HFF-Myc (cell line): ENCODE results near the gene SLC39A10.

Source experiments
- DNase-seq: peaks from one replicate; pipeline ENCODE4 v3.0.0-alpha.2; 2011; ENCODE audit warnings: low read depth; ENCODE audit errors: extremely low read depth
- H3K4me3 ChIP-seq: replicated peaks from 2 replicates; pipeline ENCODE4 v1.5.1; 2011; ENCODE audit warnings: low read depth, mild to moderate bottlenecking, control low read depth, low read length
- TF ChIP-seq, protein P1 (sequence below): IDR thresholded peaks from 2 replicates; pipeline ENCODE4 v1.5.1; 2012; ENCODE audit warnings: mild to moderate bottlenecking, low read depth, low read length, control low read depth; ENCODE audit errors: missing control alignments

Gene SLC39A10

DNA sequence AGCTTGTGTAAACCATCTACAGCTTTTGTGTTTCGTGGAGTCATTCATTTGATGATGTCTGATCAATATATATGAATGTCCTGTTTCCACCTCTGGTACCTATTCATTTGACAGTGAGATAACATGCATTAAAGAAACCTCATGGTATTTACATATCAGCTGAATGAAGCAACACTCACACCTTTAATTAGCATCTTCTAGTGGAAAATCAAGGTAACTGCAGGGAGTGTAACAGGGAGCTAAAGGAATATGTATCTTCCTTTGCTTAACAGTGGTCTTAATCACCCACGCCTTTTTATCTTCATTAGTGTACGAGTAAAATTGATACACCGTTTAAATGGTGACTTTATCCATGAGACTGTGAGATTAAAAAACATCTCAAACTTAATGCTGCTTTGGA lies 15.6 kb downstream of the SLC39A10 start:
- TF ChIP-seq, protein P1, sequence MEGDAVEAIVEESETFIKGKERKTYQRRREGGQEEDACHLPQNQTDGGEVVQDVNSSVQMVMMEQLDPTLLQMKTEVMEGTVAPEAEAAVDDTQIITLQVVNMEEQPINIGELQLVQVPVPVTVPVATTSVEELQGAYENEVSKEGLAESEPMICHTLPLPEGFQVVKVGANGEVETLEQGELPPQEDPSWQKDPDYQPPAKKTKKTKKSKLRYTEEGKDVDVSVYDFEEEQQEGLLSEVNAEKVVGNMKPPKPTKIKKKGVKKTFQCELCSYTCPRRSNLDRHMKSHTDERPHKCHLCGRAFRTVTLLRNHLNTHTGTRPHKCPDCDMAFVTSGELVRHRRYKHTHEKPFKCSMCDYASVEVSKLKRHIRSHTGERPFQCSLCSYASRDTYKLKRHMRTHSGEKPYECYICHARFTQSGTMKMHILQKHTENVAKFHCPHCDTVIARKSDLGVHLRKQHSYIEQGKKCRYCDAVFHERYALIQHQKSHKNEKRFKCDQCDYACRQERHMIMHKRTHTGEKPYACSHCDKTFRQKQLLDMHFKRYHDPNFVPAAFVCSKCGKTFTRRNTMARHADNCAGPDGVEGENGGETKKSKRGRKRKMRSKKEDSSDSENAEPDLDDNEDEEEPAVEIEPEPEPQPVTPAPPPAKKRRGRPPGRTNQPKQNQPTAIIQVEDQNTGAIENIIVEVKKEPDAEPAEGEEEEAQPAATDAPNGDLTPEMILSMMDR, result peak; percentile 8
- H3K4me3 ChIP-seq, result no peak overlapping the region
- DNase-seq, result no peak

DNA sequence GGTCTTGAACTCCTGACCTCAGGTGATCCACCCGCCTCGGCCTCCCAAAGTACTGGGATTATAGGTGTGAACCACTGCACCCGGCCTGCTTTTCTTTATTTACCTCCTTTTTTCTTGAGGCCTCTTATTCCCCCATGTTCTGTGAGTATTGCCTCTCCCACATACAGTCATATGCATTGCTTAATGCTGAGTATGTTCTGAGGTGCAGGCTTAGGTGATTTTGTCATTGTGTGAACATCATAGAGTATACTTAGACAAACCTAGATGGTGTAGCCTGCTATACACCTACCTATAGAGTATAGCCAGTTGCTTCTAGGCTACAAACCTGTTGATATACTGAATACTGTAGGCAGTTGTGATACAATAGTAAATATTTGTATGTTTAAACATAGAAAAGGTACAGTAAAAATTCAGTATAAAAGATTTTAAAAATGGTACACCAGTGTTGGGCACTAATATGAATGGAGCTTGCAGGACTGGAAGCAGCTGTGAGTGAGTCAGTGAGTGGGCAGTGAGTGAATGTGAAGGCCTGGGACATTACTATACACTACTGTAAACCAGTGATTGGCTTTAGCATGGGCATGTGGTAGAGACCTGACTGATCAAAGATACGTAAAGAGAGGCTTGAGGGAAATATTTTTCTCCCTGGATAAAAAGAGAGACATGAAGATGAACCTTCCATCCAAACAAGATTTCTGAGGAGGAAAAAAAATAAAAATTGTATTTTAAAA lies 17.6 kb downstream of the SLC39A10 start:
- DNase-seq, result no peak
- TF ChIP-seq, protein P1, result no peak
- no peak overlapping the region for H3K4me3 ChIP-seq

GRCh38 chr2:195675783-195676427 lies 18.9 kb downstream of the SLC39A10 start:
- TF ChIP-seq, protein P1, result no peak
- no peak overlapping the region for H3K4me3 ChIP-seq
- no peak for DNase-seq

DNA sequence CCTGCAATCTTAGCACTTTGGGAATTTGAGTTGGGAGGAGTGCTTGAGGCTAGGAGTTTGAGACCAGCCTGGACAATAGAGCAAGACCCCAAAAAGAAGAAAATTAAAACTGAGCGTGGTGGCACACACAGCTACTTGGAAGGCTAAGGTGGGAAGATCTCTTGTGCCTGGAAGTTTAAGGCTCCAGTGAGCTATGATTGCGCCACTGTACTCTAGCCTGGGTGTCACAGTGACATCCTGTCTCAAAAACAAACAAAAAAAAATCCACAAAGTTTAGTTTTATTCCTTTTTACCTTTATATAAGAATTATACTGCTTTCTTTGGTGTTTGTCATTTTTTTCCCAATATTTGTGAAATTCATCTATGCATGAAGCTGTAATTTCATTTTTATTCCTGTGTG lies 20.3 kb downstream of the SLC39A10 start:
- TF ChIP-seq, protein P1, result no peak
- no peak overlapping the region for H3K4me3 ChIP-seq
- no peak for DNase-seq

DNA sequence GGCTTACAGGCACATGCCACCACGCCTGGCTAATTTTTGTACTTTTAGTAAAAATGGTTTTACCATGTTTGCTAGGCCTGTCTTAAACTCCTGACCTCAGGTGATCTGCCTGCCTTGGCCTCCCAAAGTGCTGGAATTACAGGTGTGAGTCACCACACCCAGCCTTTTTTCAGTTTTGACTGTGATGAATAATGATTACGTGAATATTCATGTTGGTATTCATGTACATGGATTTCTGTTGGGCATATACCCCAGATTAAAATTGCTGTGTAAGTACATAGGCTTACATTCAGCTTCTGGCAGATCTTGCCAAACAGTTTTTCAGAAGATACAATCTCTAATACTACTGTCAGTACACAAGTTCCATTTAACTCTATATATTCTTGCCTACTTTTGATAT lies 20.9 kb downstream of the SLC39A10 start:
- H3K4me3 ChIP-seq, result no peak overlapping the region
- TF ChIP-seq, protein P1, result no peak
- DNase-seq, result no peak

- no peak overlapping the region for H3K4me3 ChIP-seq
- TF ChIP-seq, protein P1, result no peak
- no peak for DNase-seq
Measured at GRCh38 chr2:195682077-195682476, 25.1 kb downstream of the SLC39A10 start.
